GM19438 (cell line): ENCODE data around the gene STX8.

Source experiments
- ATAC-seq: cut with Tn5 transposase; IDR thresholded peaks from one replicate; pipeline ENCODE4 v1.9.1; 2021; ENCODE audit warnings: low read depth; ENCODE audit not compliant: unreplicated experiment

The STX8 gene

GRCh38 chr17:9446528-9446927 is 129.1 kb downstream of the STX8 start:
- ATAC-seq, result no peak

- ATAC-seq, result no peak
These were observed 130.2 kb downstream of the STX8 start for GRCh38 chr17:9445424-9445823.

GRCh38 chr17:9444687-9445086 is 130.9 kb downstream of the STX8 start:
- ATAC-seq, result no peak

- ATAC-seq, result no peak
These were observed 131.8 kb downstream of the STX8 start for GRCh38 chr17:9443811-9444210.

- no peak for ATAC-seq
These were observed 135.8 kb downstream of the STX8 start for GRCh38 chr17:9439851-9440250.

- ATAC-seq, result no peak
These were observed 139.0 kb downstream of the STX8 start for GRCh38 chr17:9436630-9437029.

- ATAC-seq, result no peak
These were observed 140.5 kb downstream of the STX8 start for GRCh38 chr17:9435165-9435564.

- ATAC-seq, result no peak
These were observed 141.0 kb downstream of the STX8 start for GRCh38 chr17:9434642-9435057.

GRCh38 chr17:9432934-9433421 is 142.6 kb downstream of the STX8 start:
- no peak for ATAC-seq

- ATAC-seq, result peak; percentile 69
These were observed 143.3 kb downstream of the STX8 start for GRCh38 chr17:9432134-9432885.

- ATAC-seq, result no peak
These were observed 144.0 kb downstream of the STX8 start for GRCh38 chr17:9431620-9432019.

- ATAC-seq, result no peak
These were observed 147.9 kb downstream of the STX8 start for GRCh38 chr17:9427465-9428315.

- no peak for ATAC-seq
These were observed 151.5 kb downstream of the STX8 start for GRCh38 chr17:9424071-9424640.

- ATAC-seq, result no peak
These were observed 154.1 kb downstream of the STX8 start for GRCh38 chr17:9421525-9421924.

GRCh38 chr17:9419932-9420453 is 155.6 kb downstream of the STX8 start:
- ATAC-seq, result no peak

- ATAC-seq, result peak; percentile 98
These were observed 161.1 kb downstream of the STX8 start for GRCh38 chr17:9414471-9414870.

GRCh38 chr17:9410737-9411136 is 164.9 kb downstream of the STX8 start:
- ATAC-seq, result no peak

GRCh38 chr17:9410301-9410700 is 165.3 kb downstream of the STX8 start:
- ATAC-seq, result no peak

- ATAC-seq, result no peak
These were observed 165.7 kb downstream of the STX8 start for GRCh38 chr17:9409878-9410277.

- ATAC-seq, result no peak
These were observed 166.5 kb downstream of the STX8 start for GRCh38 chr17:9408868-9409829.
